ENCODE data around the gene GLTPD2. TPM values are rescaled to one million over a fixed set of nuclear protein-coding genes. Genes with fewer than 3 reads are reported as not detected.

GLTPD2 gene
- total RNA-seq, 5 donors from 2014 or later (not counting 1 experiment from before 2014, with no cell fraction given) = not detected

DNA sequence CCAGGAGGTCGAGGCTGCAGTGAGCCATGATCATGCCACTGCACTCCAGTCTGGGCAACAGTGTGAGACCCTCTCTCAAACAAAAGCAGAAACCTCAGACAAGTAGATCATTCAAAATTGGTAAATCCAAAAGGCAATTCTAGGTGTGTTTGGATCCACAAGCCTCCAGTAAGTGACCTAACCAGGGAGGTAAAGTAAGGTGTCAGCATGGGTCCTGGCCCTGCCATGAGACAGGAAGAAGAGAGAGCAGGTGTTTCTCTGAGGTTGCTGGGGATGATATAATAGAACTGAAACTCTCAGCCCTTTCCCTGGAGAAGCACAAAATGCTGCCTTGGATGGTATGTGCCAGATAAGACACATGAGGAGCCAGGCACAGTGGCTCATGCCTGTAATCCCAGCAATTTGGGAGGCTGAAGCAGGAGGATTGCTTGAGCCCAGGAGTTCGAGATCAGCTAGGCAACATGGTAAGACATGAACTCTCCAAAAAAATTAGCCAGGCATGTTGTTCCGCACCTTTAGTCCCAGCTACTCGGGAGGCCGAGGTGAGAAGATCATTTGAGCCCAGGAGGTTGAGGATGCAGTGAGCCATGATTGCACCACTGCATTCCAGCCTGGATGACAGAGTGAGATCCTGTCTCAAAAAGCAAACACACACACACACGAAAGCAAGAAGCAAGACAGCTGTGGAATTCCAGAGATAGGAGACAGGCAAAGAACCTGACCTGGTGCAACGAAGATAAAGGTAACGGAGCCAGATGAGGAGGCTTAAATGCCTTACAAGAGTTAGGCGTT, 10.6 kb upstream of the GLTPD2 start:
- whole genome bisulfite sequencing (ENCODE audit: insufficient coverage) = 77% methylated on average over 8 of the region's 9 CpGs
- H3K4me1 ChIP-seq (ENCODE audit: control insufficient read depth in 1 of 2, extremely low read depth in 1 of 2, insufficient read depth in 2 of 2, low read length in 2 of 2) = no peaks in the 10 kb centered on the region
- no peaks in the 10 kb centered on the region for H3K36me3 ChIP-seq (ENCODE audit: control insufficient read depth in 2 of 2, extremely low read depth in 1 of 2, insufficient read depth in 1 of 2, low read length in 1 of 2)
- no peaks in the 10 kb centered on the region for H3K36me3 Mint-ChIP-seq
- DNase-seq = no peak
- no peak overlapping the region for H3K4me3 ChIP-seq (ENCODE audit: control insufficient read depth in 1 of 2, extremely low read depth in 1 of 2, low read length in 1 of 2)
- H3K9me3 ChIP-seq = no peaks in the 10 kb centered on the region
- H3K4me3 Mint-ChIP-seq = no peak overlapping the region
- CTCF ChIA-PET = no interaction called here
- no peak for ATAC-seq (replicated peaks in 1 of 4)
- no peaks in the 10 kb centered on the region for H3K9me3 Mint-ChIP-seq
- H3K27me3 ChIP-seq (replicated peaks in 1 of 2; ENCODE audit: control insufficient read depth in 2 of 2, extremely low read depth in 1 of 2, insufficient read depth in 2 of 2, low read length in 1 of 2) = peaks cover 0 to 34% of the 10 kb centered on the region in 2 experiments
- POLR2A ChIA-PET = no interaction called here
- H3K27ac Mint-ChIP-seq = no peak overlapping the region
- peaks cover 14 to 37% of the 10 kb centered on the region in 2 donors for H3K27me3 Mint-ChIP-seq
- peaks cover 0 to 5% (median 0%) of the 10 kb centered on the region in 3 donors for H3K4me1 Mint-ChIP-seq
- no peak overlapping the region for H3K27ac ChIP-seq (ENCODE audit: low read length)

DNA sequence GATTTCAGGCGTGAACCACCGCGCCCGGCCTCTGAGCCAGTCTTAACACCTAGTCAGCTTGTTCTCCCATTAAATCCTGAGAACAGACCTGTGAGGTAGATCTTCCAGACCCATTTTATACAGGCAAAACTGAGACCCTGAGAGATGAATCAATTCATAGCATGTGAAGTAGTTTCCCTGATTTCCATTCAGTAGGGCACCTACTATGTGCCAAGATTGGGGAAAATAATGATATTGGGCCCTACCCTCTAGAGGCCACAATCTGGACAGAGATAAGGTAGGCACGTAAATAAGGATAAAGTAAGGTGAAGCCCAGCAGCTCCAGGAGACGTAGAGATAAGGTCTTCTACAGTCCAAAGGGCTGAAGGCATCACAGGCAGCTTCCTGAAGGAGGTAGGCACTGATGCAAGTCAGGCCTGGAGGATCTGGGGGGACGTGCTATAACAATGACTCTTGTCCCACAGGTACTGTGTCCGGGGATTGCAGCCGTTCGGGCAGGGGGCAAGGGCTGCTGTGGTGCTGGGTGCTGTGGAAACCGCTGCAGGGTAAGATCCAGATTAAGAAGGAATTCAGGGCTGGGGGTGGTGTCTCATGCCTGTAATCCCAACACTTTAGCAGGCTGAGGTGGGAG, 8.3 kb upstream of the GLTPD2 start:
- H3K27me3 ChIP-seq (replicated peaks in 1 of 2; ENCODE audit: control insufficient read depth in 2 of 2, extremely low read depth in 1 of 2, insufficient read depth in 2 of 2, low read length in 1 of 2) = peaks cover 6 to 55% of the 10 kb centered on the region in 2 experiments
- ChIA-PET CTCF (interaction anchor here in 1 of 2 donors (0.5 kb wide), 1 partner anchor 391 kb away, joined by 3 read pairs; no protein-coding TSS in a partner anchor), POLR2A (no interaction called here)
- peaks cover 4 to 5% (median 5%) of the 10 kb centered on the region in 3 donors for H3K4me1 Mint-ChIP-seq
- H3K36me3 Mint-ChIP-seq = no peaks in the 10 kb centered on the region
- DNase-seq (no peak), ATAC-seq (replicated peaks in 1 of 4) (no peak)
- H3K27ac ChIP-seq (ENCODE audit: low read length) = no peak overlapping the region
- no peak overlapping the region for H3K4me3 ChIP-seq (ENCODE audit: control insufficient read depth in 1 of 2, extremely low read depth in 1 of 2, low read length in 1 of 2)
- no peak overlapping the region for H3K27ac Mint-ChIP-seq
- no peaks in the 10 kb centered on the region for H3K9me3 Mint-ChIP-seq
- H3K4me1 ChIP-seq (ENCODE audit: control insufficient read depth in 1 of 2, extremely low read depth in 1 of 2, insufficient read depth in 2 of 2, low read length in 2 of 2) = peaks cover 0 to 6% of the 10 kb centered on the region in 2 experiments
- H3K4me3 Mint-ChIP-seq = no peak overlapping the region
- H3K36me3 ChIP-seq (ENCODE audit: control insufficient read depth in 2 of 2, extremely low read depth in 1 of 2, insufficient read depth in 1 of 2, low read length in 1 of 2) = no peaks in the 10 kb centered on the region
- WGBS (ENCODE audit: insufficient coverage) = 55% methylated on average over 3 of the region's 11 CpGs
- H3K27me3 Mint-ChIP-seq = peaks cover 20 to 58% of the 10 kb centered on the region in 2 donors
- no peaks in the 10 kb centered on the region for H3K9me3 ChIP-seq

DNA sequence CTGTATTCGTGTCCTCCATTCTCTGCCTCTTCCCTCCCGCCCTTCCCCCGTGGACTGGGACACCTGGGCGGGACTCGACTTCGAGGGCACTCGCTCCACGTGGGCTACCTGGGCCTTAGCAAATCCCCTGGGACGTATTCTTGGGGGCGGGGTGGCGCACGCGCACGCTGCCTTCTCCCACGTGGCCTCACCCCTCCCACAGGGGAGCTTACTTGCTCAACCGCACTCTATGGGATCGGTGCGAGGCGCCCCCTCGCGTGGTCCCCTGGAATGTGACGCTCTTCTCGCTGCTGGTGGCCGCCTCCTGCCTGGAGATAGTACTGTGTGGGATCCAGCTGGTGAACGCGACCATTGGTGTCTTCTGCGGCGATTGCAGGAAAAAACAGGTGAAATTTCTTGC, 6.1 kb upstream of the GLTPD2 start:
- no peak overlapping the region for H3K27ac ChIP-seq (ENCODE audit: low read length)
- Mint-ChIP-seq H3K4me3 (no peak overlapping the region), H3K27me3 (peaks cover 37 to 78% of the 10 kb centered on the region in 2 donors), H3K27ac (no peak overlapping the region), H3K36me3 (no peaks in the 10 kb centered on the region), H3K4me1 (peaks cover 15 to 22% (median 18%) of the 10 kb centered on the region in 3 donors), H3K9me3 (no peaks in the 10 kb centered on the region)
- DNase-seq = no peak
- ChIA-PET POLR2A (interaction anchor here in 1 of 2 donors (1.1 kb wide), 1 partner anchor 13 kb away, joined by 8 read pairs; the partner anchor contains the start of gene PSMB6), CTCF (no interaction called here)
- WGBS (ENCODE audit: insufficient coverage) = 39% methylated on average over 17 of the region's 28 CpGs
- peak in 1 of 4 experiments; percentile 18 for ATAC-seq (replicated peaks in 1 of 4)
- no peaks in the 10 kb centered on the region for H3K9me3 ChIP-seq
- peaks cover 10 to 77% of the 10 kb centered on the region in 2 experiments for H3K27me3 ChIP-seq (replicated peaks in 1 of 2; ENCODE audit: control insufficient read depth in 2 of 2, extremely low read depth in 1 of 2, insufficient read depth in 2 of 2, low read length in 1 of 2)
- no peak overlapping the region for H3K4me3 ChIP-seq (ENCODE audit: control insufficient read depth in 1 of 2, extremely low read depth in 1 of 2, low read length in 1 of 2)
- peaks cover 0 to 16% of the 10 kb centered on the region in 2 experiments for H3K4me1 ChIP-seq (ENCODE audit: control insufficient read depth in 1 of 2, extremely low read depth in 1 of 2, insufficient read depth in 2 of 2, low read length in 2 of 2)
- no peaks in the 10 kb centered on the region for H3K36me3 ChIP-seq (ENCODE audit: control insufficient read depth in 2 of 2, extremely low read depth in 1 of 2, insufficient read depth in 1 of 2, low read length in 1 of 2)

DNA sequence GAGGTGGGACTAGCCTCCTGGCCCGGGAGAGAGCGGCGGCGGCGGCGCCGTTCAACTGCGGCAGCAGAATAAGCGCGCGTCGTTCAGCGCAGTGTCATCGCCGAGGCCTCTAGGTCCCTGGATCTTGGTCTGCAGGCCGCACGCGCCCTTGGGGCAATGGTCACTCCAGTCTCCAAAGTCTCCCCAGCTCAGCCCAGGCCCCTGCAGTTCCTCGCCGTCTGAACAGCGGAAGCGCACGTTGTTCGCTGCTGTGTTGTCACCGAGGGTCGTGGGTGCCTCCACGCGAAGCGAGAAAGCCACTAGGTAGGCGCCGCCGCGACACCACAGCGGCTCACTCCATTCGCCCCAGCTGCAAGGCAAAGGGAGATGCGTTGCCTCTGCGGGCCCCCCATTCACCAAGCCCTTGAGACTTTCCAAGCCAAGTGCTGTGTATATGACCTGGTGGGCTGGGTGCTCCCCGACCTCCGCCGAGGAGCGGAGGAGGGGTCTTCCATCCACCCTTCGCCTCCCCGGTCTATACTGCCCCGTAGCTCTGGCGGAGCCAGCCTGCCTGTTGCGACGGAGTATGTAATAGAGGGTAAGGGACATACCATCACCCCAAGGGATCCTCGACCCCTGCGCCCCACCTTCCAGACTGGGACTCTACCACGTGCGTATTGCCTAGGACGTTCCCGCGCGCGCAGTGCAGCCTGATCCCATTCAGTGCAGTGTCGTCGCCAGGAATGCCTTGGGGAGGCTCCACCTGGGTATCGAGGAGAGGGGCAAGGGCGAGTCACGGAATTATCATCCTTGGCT, 3.3 kb upstream of the GLTPD2 start:
- no peaks in the 10 kb centered on the region for H3K36me3 Mint-ChIP-seq
- Histone ChIP-seq H3K9me3 (no peaks in the 10 kb centered on the region), H3K36me3 (ENCODE audit: control insufficient read depth in 2 of 2, extremely low read depth in 1 of 2, insufficient read depth in 1 of 2, low read length in 1 of 2) (no peaks in the 10 kb centered on the region), H3K27me3 (replicated peaks in 1 of 2; ENCODE audit: control insufficient read depth in 2 of 2, extremely low read depth in 1 of 2, insufficient read depth in 2 of 2, low read length in 1 of 2) (peaks cover 13 to 86% of the 10 kb centered on the region in 2 experiments), H3K27ac (ENCODE audit: low read length) (no peak overlapping the region), H3K4me1 (ENCODE audit: control insufficient read depth in 1 of 2, extremely low read depth in 1 of 2, insufficient read depth in 2 of 2, low read length in 2 of 2) (peaks cover 5 to 30% of the 10 kb centered on the region in 2 experiments), H3K4me3 (ENCODE audit: control insufficient read depth in 1 of 2, extremely low read depth in 1 of 2, low read length in 1 of 2) (no peak overlapping the region)
- H3K4me1 Mint-ChIP-seq = peaks cover 18 to 27% (median 23%) of the 10 kb centered on the region in 3 donors
- CTCF ChIA-PET = no interaction called here
- WGBS (ENCODE audit: insufficient coverage) = 9% methylated on average over 52 of the region's 61 CpGs
- peak overlapping the region in 1 of 3 donors; percentile 59 for H3K4me3 Mint-ChIP-seq
- POLR2A ChIA-PET = no interaction called here
- H3K9me3 Mint-ChIP-seq = no peaks in the 10 kb centered on the region
- no peak overlapping the region for H3K27ac Mint-ChIP-seq
- H3K27me3 Mint-ChIP-seq = peaks cover 38 to 66% of the 10 kb centered on the region in 2 donors
- DNase-seq (peak in 2 of 35 experiments; percentile 30), ATAC-seq (replicated peaks in 1 of 4) (no peak)

DNA sequence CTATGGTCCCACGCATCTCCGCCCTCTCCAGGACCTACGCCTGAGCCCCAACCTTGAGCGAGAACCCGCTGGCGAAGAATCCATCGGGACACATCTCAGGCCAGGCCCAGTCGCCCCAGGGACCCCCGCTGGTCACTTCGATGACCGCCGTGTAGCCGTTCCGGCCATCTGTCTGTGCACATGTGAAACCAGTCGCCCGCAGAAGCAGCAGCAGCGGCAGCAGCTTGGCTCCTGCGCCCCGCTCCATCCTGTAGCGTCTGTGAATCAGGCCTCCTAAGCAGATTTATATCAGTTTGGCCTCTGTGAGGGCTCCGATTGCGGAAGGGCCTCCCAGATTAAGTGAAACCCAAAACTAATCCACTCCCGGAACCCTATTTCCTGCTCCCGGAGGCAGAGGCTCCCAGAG, 2.7 kb upstream of the GLTPD2 start, which contains the start of gene VMO1:
VMO1 (minus strand) TSS at position 259 of the 406 bp plus-strand sequence; CDS start at position 247, 12 bp downstream.
- peak within 1 kb of the TSS in 1 of 3 donors; percentile 59 for H3K4me3 Mint-ChIP-seq
- Histone ChIP-seq H3K27me3 (replicated peaks in 1 of 2; ENCODE audit: control insufficient read depth in 2 of 2, extremely low read depth in 1 of 2, insufficient read depth in 2 of 2, low read length in 1 of 2) (peaks cover 13 to 80% of the 10 kb centered on the region in 2 experiments), H3K36me3 (ENCODE audit: control insufficient read depth in 2 of 2, extremely low read depth in 1 of 2, insufficient read depth in 1 of 2, low read length in 1 of 2) (no peaks in the 10 kb centered on the region), H3K4me1 (ENCODE audit: control insufficient read depth in 1 of 2, extremely low read depth in 1 of 2, insufficient read depth in 2 of 2, low read length in 2 of 2) (peaks cover 8 to 36% of the 10 kb centered on the region in 2 experiments), H3K9me3 (no peaks in the 10 kb centered on the region), H3K27ac (ENCODE audit: low read length) (no peak within 1 kb of the TSS), H3K4me3 (ENCODE audit: control insufficient read depth in 1 of 2, extremely low read depth in 1 of 2, low read length in 1 of 2) (no peak within 1 kb of the TSS)
- ChIA-PET POLR2A (interaction anchor here in 1 of 2 donors (0.6 kb wide), 1 partner anchor 9 kb away, joined by 5 read pairs; no protein-coding TSS in a partner anchor), CTCF (no interaction called here)
- WGBS (ENCODE audit: insufficient coverage) = 9% methylated on average over 20 of the region's 24 CpGs
- peak in 1 of 35 experiments; percentile 19 for DNase-seq
- H3K27me3 Mint-ChIP-seq = peaks cover 35 to 62% of the 10 kb centered on the region in 2 donors
- no peak for ATAC-seq (replicated peaks in 1 of 4)
- no peaks in the 10 kb centered on the region for H3K36me3 Mint-ChIP-seq
- no peak within 1 kb of the TSS for H3K27ac Mint-ChIP-seq
- H3K9me3 Mint-ChIP-seq = no peaks in the 10 kb centered on the region
- H3K4me1 Mint-ChIP-seq = peaks cover 24 to 32% (median 27%) of the 10 kb centered on the region in 3 donors

DNA sequence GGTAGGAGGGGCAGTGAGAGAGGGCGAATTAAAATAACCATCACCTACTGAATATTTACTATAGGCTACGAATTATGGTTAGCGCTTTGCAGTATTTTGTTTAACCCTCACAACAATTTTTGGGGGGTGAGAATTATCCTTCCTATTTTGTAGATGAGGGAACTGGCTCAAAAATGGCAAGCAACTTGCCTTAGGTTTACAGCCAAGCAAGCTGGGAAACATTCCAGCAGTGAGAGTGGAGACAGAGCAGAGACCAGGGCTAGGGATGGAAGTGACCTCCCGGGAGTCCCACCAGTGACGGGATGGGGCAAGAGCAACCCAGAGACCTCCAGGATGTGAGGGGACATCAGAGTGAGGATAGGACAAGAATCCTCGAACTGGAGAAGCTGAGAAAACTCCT, 2.2 kb upstream of the GLTPD2 start:
- Histone ChIP-seq H3K36me3 (ENCODE audit: control insufficient read depth in 2 of 2, extremely low read depth in 1 of 2, insufficient read depth in 1 of 2, low read length in 1 of 2) (no peaks in the 10 kb centered on the region), H3K9me3 (no peaks in the 10 kb centered on the region), H3K4me1 (ENCODE audit: control insufficient read depth in 1 of 2, extremely low read depth in 1 of 2, insufficient read depth in 2 of 2, low read length in 2 of 2) (peaks cover 8 to 37% of the 10 kb centered on the region in 2 experiments), H3K27ac (ENCODE audit: low read length) (no peak overlapping the region), H3K4me3 (ENCODE audit: control insufficient read depth in 1 of 2, extremely low read depth in 1 of 2, low read length in 1 of 2) (no peak overlapping the region), H3K27me3 (replicated peaks in 1 of 2; ENCODE audit: control insufficient read depth in 2 of 2, extremely low read depth in 1 of 2, insufficient read depth in 2 of 2, low read length in 1 of 2) (peaks cover 13 to 76% of the 10 kb centered on the region in 2 experiments)
- Mint-ChIP-seq H3K4me3 (peak overlapping the region in 1 of 3 donors; percentile 59), H3K27me3 (peaks cover 35 to 60% of the 10 kb centered on the region in 2 donors), H3K27ac (no peak overlapping the region), H3K9me3 (no peaks in the 10 kb centered on the region), H3K4me1 (peaks cover 24 to 34% (median 27%) of the 10 kb centered on the region in 3 donors), H3K36me3 (no peaks in the 10 kb centered on the region)
- DNase-seq (no peak), ATAC-seq (replicated peaks in 1 of 4) (no peak)
- POLR2A ChIA-PET = interaction anchor here in 1 of 2 donors (0.6 kb wide), 1 partner anchor 9 kb away, joined by 5 read pairs; no protein-coding TSS in a partner anchor
- CTCF ChIA-PET = no interaction called here
- no CpG with 5 or more reads among the region's 6 CpGs for WGBS (ENCODE audit: insufficient coverage)

All from T-cell (primary cell).